ENCODE measurements around the gene CHTF8. TPM values are rescaled to one million over a fixed set of nuclear protein-coding genes. Genes with fewer than 3 reads are reported as not detected.
"Not testable (repeated sequence)": the region's sequence is repeated elsewhere in the genome, so short reads cannot be mapped to it uniquely, and the experiment has no call there.

CHTF8 gene
- total RNA-seq, 3 donors from 2014 or later, result 54.1 to 85.8 (median 71.2) TPM

- H3K27me3 ChIP-seq, result no peaks in the 10 kb centered on the region
- H3K4me3 ChIP-seq, result no peak overlapping the region
- no peak for TF ChIP-seq POLR2A (IDR thresholded peaks at IDR 0.05)
- TF ChIP-seq CTCF (IDR thresholded peaks at IDR 0.05), result no peak
- no peak for TF ChIP-seq POLR2AphosphoS5 (IDR thresholded peaks at IDR 0.05)
- H3K4me1 ChIP-seq, result peaks cover 5 to 8% of the 10 kb centered on the region in 2 donors
- H3K27ac ChIP-seq, result no peak overlapping the region
- no peaks in the 10 kb centered on the region for H3K36me3 ChIP-seq
- no peaks in the 10 kb centered on the region for H3K9me3 ChIP-seq
- DNase-seq (ENCODE audit: low spot score in 2 of 2), result no peak
- intact Hi-C loops (cut with DNase I; ENCODE audit: low total_unique reads), result no loop called here
Observed at GRCh38 chr16:69126221-69126620, 6.2 kb downstream of the CHTF8 start.

- intact Hi-C loops (cut with DNase I; ENCODE audit: low total_unique reads); DNase-seq (ENCODE audit: low spot score in 2 of 2); H3K27ac ChIP-seq; H3K9me3 ChIP-seq; H3K27me3 ChIP-seq; H3K36me3 ChIP-seq; H3K4me3 ChIP-seq; H3K4me1 ChIP-seq: not testable (repeated sequence)
Observed at GRCh38 chr16:69124961-69125360, 7.4 kb downstream of the CHTF8 start.

- H3K36me3 ChIP-seq; H3K4me1 ChIP-seq; H3K27ac ChIP-seq; H3K27me3 ChIP-seq; DNase-seq (ENCODE audit: low spot score in 2 of 2); H3K4me3 ChIP-seq; intact Hi-C loops (cut with DNase I; ENCODE audit: low total_unique reads); H3K9me3 ChIP-seq: not testable (repeated sequence)
Observed at GRCh38 chr16:69124406-69124805, 8.0 kb downstream of the CHTF8 start.

- no peak for DNase-seq (ENCODE audit: low spot score in 2 of 2)
- intact Hi-C loops (cut with DNase I; ENCODE audit: low total_unique reads), result no loop called here
- no peaks in the 10 kb centered on the region for H3K36me3 ChIP-seq
- no peak overlapping the region for H3K4me3 ChIP-seq
- H3K4me1 ChIP-seq, result no peaks in the 10 kb centered on the region
- TF ChIP-seq CTCF (IDR thresholded peaks at IDR 0.05) (peak; percentile 72 to 76 (median 73)), POLR2AphosphoS5 (IDR thresholded peaks at IDR 0.05) (no peak)
- no peak overlapping the region for H3K27ac ChIP-seq
- no peaks in the 10 kb centered on the region for H3K27me3 ChIP-seq
- H3K9me3 ChIP-seq, result no peaks in the 10 kb centered on the region
Observed at GRCh38 chr16:69123910-69124309, 8.5 kb downstream of the CHTF8 start.

- no peaks in the 10 kb centered on the region for H3K36me3 ChIP-seq
- intact Hi-C loops (cut with DNase I; ENCODE audit: low total_unique reads), result no loop called here
- no peaks in the 10 kb centered on the region for H3K4me1 ChIP-seq
- no peak for DNase-seq (ENCODE audit: low spot score in 2 of 2)
- H3K27me3 ChIP-seq, result no peaks in the 10 kb centered on the region
- H3K9me3 ChIP-seq, result no peaks in the 10 kb centered on the region
- no peak overlapping the region for H3K4me3 ChIP-seq
- TF ChIP-seq CTCF (IDR thresholded peaks at IDR 0.05), result no peak
- TF ChIP-seq POLR2A (IDR thresholded peaks at IDR 0.05), result no peak
- TF ChIP-seq POLR2AphosphoS5 (IDR thresholded peaks at IDR 0.05), result no peak
- no peak overlapping the region for H3K27ac ChIP-seq
Observed at GRCh38 chr16:69120096-69120664, 12.2 kb downstream of the CHTF8 start.

- intact Hi-C loops (cut with DNase I; ENCODE audit: low total_unique reads), result no loop called here
- Histone ChIP-seq H3K4me1 (no peaks in the 10 kb centered on the region), H3K9me3 (no peaks in the 10 kb centered on the region), H3K27me3 (no peaks in the 10 kb centered on the region), H3K36me3 (no peaks in the 10 kb centered on the region), H3K27ac (no peak overlapping the region), H3K4me3 (no peak overlapping the region)
- DNase-seq (ENCODE audit: low spot score in 2 of 2), result no peak
- TF ChIP-seq POLR2A (IDR thresholded peaks at IDR 0.05) (no peak), POLR2AphosphoS5 (IDR thresholded peaks at IDR 0.05) (no peak), CTCF (IDR thresholded peaks at IDR 0.05) (no peak)
Observed at GRCh38 chr16:69119536-69119935, 12.9 kb downstream of the CHTF8 start.

All from breast epithelium (tissue), 4 donors.